VCaP (cell line): ENCODE data around the gene SMYD3.

Source experiments
- H3K27ac ChIP-seq: fragments of 450-650 bp; 2 replicates; pipeline ENCODE4 v1.5.1; 2017
- CTCF ChIP-seq: fragments of 450-650 bp; conservative IDR thresholded peaks from 2 replicates; pipeline ENCODE4 v1.5.1; 2017; ENCODE audit warnings: mild to moderate bottlenecking, moderate library complexity

The SMYD3 gene

GRCh38 chr1:246355411-246356230 is 151.5 kb downstream of the SMYD3 start:
- H3K27ac ChIP-seq, result no peak overlapping the region
- no peak for TF ChIP-seq CTCF

- no peak for TF ChIP-seq CTCF
Measured at GRCh38 chr1:246351721-246352120, 155.4 kb downstream of the SMYD3 start.

GRCh38 chr1:246350745-246351144 is 156.3 kb downstream of the SMYD3 start:
- TF ChIP-seq CTCF, result no peak
- peak overlapping the region; percentile 48 for H3K27ac ChIP-seq

More at GRCh38 chr1:246351721-246352120, 155.4 kb downstream of the SMYD3 start:
- H3K27ac ChIP-seq, result no peak overlapping the region

- TF ChIP-seq CTCF, result no peak
- H3K27ac ChIP-seq, result no peak overlapping the region
Measured at GRCh38 chr1:246343937-246344336, 163.1 kb downstream of the SMYD3 start.

- TF ChIP-seq CTCF, result no peak
- H3K27ac ChIP-seq, result no peak overlapping the region
Measured at GRCh38 chr1:246343251-246343650, 163.8 kb downstream of the SMYD3 start.

DNA sequence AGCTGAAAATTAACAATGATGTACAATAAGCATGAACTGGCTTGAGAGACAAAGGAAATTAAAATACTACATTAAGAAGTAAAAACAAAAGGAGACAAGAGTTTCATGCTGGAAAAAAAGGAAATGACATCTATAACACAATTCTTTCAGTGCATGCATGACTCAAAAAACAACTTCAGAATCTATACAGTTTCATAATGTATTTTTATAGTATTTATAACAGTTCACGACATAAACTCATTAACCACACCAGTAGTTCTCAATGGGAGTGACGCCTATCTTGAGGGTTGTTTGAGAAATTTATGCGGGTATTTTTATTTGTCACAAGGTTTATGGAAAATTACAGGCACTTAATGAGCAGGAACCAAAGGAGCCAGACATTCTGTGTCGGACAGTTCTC is 168.5 kb downstream of the SMYD3 start:
- TF ChIP-seq CTCF, result no peak

GRCh38 chr1:246338098-246338497 is 169.0 kb downstream of the SMYD3 start:
- no peak overlapping the region for H3K27ac ChIP-seq
- no peak for TF ChIP-seq CTCF

More for the DNA sequence above, 168.5 kb downstream of the SMYD3 start:
- no peak overlapping the region for H3K27ac ChIP-seq
